NB4 (cell line): ENCODE data around the gene PHLDB1.

Source experiments
- MAX ChIP-seq: IDR thresholded peaks from 2 replicates; pipeline ENCODE4 v1.6.1; 2011; ENCODE audit warnings: low read depth, low read length
- POLR2A ChIP-seq: IDR thresholded peaks from 2 replicates; pipeline ENCODE4 v1.6.1; 2011; ENCODE audit warnings: mild to moderate bottlenecking; ENCODE audit not compliant: insufficient read length; ENCODE audit errors: extremely low read depth
- TF ChIP-seq, protein P1 (sequence below): IDR thresholded peaks from one replicate; pipeline ENCODE4 v1.5.1; 2012; ENCODE audit warnings: low read depth, low read length

DNA sequence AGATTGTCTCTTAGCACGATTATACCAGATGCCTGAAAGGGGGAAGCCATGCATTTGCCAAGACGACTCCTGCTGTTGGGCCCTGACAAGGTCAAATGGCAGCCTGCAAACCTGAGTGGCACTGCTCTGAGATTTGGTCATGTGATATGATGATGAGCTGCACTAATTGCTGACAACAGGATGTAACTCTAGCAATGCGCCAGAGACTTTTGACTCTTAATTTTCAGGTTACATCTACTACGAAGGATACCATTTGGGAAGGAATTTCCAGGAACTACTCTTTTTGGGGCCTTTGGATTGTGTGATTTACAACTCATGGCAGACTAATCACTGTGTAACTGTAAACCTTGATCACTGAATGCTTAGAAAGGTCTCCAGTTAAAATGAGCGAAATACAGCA, 59.0 kb downstream of the PHLDB1 start:
- TF ChIP-seq, protein P1, sequence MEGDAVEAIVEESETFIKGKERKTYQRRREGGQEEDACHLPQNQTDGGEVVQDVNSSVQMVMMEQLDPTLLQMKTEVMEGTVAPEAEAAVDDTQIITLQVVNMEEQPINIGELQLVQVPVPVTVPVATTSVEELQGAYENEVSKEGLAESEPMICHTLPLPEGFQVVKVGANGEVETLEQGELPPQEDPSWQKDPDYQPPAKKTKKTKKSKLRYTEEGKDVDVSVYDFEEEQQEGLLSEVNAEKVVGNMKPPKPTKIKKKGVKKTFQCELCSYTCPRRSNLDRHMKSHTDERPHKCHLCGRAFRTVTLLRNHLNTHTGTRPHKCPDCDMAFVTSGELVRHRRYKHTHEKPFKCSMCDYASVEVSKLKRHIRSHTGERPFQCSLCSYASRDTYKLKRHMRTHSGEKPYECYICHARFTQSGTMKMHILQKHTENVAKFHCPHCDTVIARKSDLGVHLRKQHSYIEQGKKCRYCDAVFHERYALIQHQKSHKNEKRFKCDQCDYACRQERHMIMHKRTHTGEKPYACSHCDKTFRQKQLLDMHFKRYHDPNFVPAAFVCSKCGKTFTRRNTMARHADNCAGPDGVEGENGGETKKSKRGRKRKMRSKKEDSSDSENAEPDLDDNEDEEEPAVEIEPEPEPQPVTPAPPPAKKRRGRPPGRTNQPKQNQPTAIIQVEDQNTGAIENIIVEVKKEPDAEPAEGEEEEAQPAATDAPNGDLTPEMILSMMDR: no peak
- TF ChIP-seq POLR2A: no peak
- TF ChIP-seq MAX: no peak
